Activated CD4-positive, alpha-beta T cell treated with anti-CD3 and anti-CD28 coated beads, Interleukin-2, amount 10 ng/mL, durations not matched to agents 7 days and 5 days (primary cell): ENCODE data around the gene NNMT. TPM values are rescaled to one million over a fixed set of nuclear protein-coding genes. Genes with fewer than 3 reads are reported as not detected.

Experiments
- CTCF ChIA-PET: fragments of 350-600 bp; sonication (Branson Sonifier 250); formaldehyde crosslinking; loops from one replicate; lab custom pipeline; 2021; ENCODE audit warnings: antibody characterized with exemption; lab: Charles Lee
- POLR2A ChIA-PET: fragments of 350-600 bp; sonication (Branson Sonifier 250); formaldehyde crosslinking; loops from one replicate; lab custom pipeline; 2021; ENCODE audit warnings: antibody characterized with exemption; lab: Charles Lee
- DNase-seq: peaks from one replicate; pipeline ENCODE4 v3.0.0-alpha.2; 2020
- H3K27ac Mint-ChIP-seq: one replicate; pipeline ENCODE4 v1.8.0; 2021; ENCODE audit warnings: mild to moderate bottlenecking, moderate library complexity, mixed read lengths
- H3K27me3 Mint-ChIP-seq: one replicate; pipeline ENCODE4 v1.8.0; 2021; ENCODE audit warnings: mixed read lengths
- H3K36me3 Mint-ChIP-seq: one replicate; pipeline ENCODE4 v1.8.0; 2021; ENCODE audit warnings: low read depth, mixed read lengths
- H3K4me1 Mint-ChIP-seq: one replicate; pipeline ENCODE4 v1.8.0; 2021; ENCODE audit warnings: mixed read lengths
- H3K4me3 Mint-ChIP-seq: one replicate; pipeline ENCODE4 v1.8.0; 2021; ENCODE audit warnings: mild to moderate bottlenecking, moderate library complexity, mixed read lengths
- H3K9me3 Mint-ChIP-seq: one replicate; pipeline ENCODE4 v1.8.0; 2021; ENCODE audit warnings: mixed read lengths
- total RNA-seq, 2 experiments: library from RNA; stranded (reverse); gene quantifications; one replicate each; pipeline ENCODE4 v1.2.3, GENCODE V29; 2021

NNMT gene
- total RNA-seq, 2 experiments from 2014 or later = not detected

- Mint-ChIP-seq H3K27me3 (peaks cover 29% of the 10 kb centered on the region), H3K9me3 (no peaks in the 10 kb centered on the region), H3K4me3 (no peak overlapping the region), H3K36me3 (no peaks in the 10 kb centered on the region), H3K4me1 (peaks cover 6% of the 10 kb centered on the region), H3K27ac (no peak overlapping the region)
- DNase-seq = no peak
- ChIA-PET CTCF (no interaction called here), POLR2A (no interaction called here)
Observed at GRCh38 chr11:114307524-114308203, 11.5 kb downstream of the NNMT start.

DNA sequence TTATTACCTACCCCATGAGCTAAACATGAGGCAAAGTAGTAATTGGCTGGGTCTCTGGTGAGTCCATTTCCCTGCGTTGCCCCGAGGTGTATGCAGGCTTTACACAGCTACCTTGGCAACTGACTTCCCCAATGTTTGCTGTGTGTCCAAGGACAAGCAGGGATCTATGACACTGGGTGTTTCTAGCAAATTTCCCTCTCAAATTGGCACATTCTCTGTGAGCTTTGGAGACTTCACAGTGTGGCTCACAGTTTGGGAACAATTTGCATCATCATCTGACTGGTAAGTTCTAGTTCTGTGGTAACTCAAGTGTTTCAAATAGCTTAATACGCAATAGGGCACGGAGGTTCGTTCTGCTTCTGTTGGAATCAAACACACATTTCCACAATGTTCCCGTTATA is 12.5 kb downstream of the NNMT start:
- Mint-ChIP-seq H3K9me3 (no peaks in the 10 kb centered on the region), H3K27me3 (peaks cover 29% of the 10 kb centered on the region), H3K27ac (no peak overlapping the region), H3K4me1 (peaks cover 6% of the 10 kb centered on the region), H3K36me3 (no peaks in the 10 kb centered on the region), H3K4me3 (no peak overlapping the region)
- CTCF ChIA-PET = interaction anchor here (0.8 kb wide), 1 partner anchor 116 kb away, joined by 3 read pairs; no protein-coding TSS in a partner anchor
- DNase-seq = no peak
- POLR2A ChIA-PET = no interaction called here

DNA sequence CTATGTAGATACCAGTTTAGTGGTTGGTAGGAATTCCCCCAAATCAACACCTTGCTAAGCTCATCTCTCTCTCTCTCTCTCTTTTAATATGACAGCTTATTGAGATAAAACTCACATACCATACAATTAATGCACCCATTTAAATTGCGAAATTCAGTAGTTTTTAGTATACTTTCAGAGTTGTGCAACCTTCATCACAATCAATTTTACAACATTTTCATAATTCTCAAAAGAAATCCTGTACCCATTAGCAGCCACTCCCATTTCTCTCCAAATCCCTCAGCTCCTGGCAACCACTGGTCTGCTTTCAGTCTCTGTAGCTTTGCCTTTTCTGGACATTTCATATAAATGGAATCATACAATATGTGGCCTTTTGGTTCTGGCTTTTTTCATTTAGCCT is 13.3 kb downstream of the NNMT start:
- no peak for DNase-seq
- peaks cover 27% of the 10 kb centered on the region for H3K27me3 Mint-ChIP-seq
- ChIA-PET CTCF (no interaction called here), POLR2A (no interaction called here)
- no peak overlapping the region for H3K27ac Mint-ChIP-seq
- no peaks in the 10 kb centered on the region for H3K9me3 Mint-ChIP-seq
- H3K36me3 Mint-ChIP-seq = no peaks in the 10 kb centered on the region
- H3K4me1 Mint-ChIP-seq = peaks cover 6% of the 10 kb centered on the region
- H3K4me3 Mint-ChIP-seq = no peak overlapping the region

GRCh38 chr11:114310095-114310494 is 13.9 kb downstream of the NNMT start:
- POLR2A ChIA-PET = no interaction called here

DNA sequence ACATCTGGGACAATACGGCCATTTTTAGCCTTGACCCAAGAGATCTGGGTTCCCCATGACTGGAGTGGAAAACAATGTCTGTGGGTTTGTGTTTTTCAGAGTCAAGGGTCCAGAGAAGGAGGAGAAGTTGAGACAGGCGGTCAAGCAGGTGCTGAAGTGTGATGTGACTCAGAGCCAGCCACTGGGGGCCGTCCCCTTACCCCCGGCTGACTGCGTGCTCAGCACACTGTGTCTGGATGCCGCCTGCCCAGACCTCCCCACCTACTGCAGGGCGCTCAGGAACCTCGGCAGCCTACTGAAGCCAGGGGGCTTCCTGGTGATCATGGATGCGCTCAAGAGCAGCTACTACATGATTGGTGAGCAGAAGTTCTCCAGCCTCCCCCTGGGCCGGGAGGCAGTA is 15.7 kb downstream of the NNMT start:
- Mint-ChIP-seq H3K36me3 (no peaks in the 10 kb centered on the region), H3K9me3 (no peaks in the 10 kb centered on the region), H3K4me3 (no peak overlapping the region), H3K27me3 (peaks cover 20% of the 10 kb centered on the region), H3K27ac (no peak overlapping the region), H3K4me1 (peaks cover 16% of the 10 kb centered on the region)
- POLR2A ChIA-PET = no interaction called here
- CTCF ChIA-PET = no interaction called here
- DNase-seq = no peak

More at GRCh38 chr11:114310095-114310494, 13.9 kb downstream of the NNMT start:
- no peaks in the 10 kb centered on the region for H3K36me3 Mint-ChIP-seq
- H3K27me3 Mint-ChIP-seq = peaks cover 27% of the 10 kb centered on the region
- no peak for DNase-seq
- no peak overlapping the region for H3K27ac Mint-ChIP-seq
- H3K4me3 Mint-ChIP-seq = no peak overlapping the region
- H3K4me1 Mint-ChIP-seq = peaks cover 6% of the 10 kb centered on the region
- H3K9me3 Mint-ChIP-seq = no peaks in the 10 kb centered on the region
- CTCF ChIA-PET = no interaction called here

GRCh38 chr11:114314096-114314495 is 17.9 kb downstream of the NNMT start:
- CTCF ChIA-PET = no interaction called here
- H3K4me1 Mint-ChIP-seq = peaks cover 23% of the 10 kb centered on the region
- no peak overlapping the region for H3K27ac Mint-ChIP-seq

DNA sequence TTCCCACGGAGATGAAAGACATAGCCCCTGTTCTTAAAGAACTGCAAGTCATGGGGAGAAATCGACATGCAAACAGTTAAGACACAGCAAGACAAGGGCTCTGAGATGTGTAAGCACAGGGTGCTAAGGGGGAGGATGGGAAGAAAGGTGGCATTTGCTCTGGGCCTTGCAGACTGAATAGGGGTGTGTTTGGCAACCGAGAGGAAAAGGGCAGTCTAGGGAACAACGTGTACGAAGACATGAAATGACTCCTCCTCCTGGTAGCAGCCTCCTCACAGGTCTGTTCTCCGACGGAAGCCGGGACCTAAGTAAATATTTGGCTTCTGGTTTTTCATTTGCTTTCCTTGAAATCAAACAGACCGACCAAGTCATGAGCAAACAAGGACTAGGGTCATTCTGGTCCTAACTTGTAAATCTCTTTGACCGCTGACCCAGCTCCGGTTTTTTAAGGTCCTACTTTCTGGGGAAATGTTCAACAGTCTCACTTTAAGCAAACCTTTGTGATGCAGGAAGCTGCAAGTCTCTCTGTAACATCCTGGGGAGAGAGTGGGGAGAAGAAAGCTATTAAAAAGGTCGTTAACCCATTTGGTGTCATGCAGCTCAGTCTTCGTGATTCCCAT is 19.7 kb downstream of the NNMT start:
- H3K9me3 Mint-ChIP-seq = no peaks in the 10 kb centered on the region
- H3K36me3 Mint-ChIP-seq = no peaks in the 10 kb centered on the region
- peaks cover 36% of the 10 kb centered on the region for H3K4me1 Mint-ChIP-seq
- H3K27me3 Mint-ChIP-seq = peaks cover 10% of the 10 kb centered on the region
- ChIA-PET POLR2A (no interaction called here), CTCF (no interaction called here)
- DNase-seq = no peak
- peak overlapping the region; percentile 70 for H3K27ac Mint-ChIP-seq
- H3K4me3 Mint-ChIP-seq = peak overlapping the region; percentile 37

More at GRCh38 chr11:114314096-114314495, 17.9 kb downstream of the NNMT start:
- no peak overlapping the region for H3K4me3 Mint-ChIP-seq
- no peaks in the 10 kb centered on the region for H3K36me3 Mint-ChIP-seq
- H3K27me3 Mint-ChIP-seq = peaks cover 7% of the 10 kb centered on the region
- no peak for DNase-seq
- no peaks in the 10 kb centered on the region for H3K9me3 Mint-ChIP-seq
- POLR2A ChIA-PET = no interaction called here

DNA sequence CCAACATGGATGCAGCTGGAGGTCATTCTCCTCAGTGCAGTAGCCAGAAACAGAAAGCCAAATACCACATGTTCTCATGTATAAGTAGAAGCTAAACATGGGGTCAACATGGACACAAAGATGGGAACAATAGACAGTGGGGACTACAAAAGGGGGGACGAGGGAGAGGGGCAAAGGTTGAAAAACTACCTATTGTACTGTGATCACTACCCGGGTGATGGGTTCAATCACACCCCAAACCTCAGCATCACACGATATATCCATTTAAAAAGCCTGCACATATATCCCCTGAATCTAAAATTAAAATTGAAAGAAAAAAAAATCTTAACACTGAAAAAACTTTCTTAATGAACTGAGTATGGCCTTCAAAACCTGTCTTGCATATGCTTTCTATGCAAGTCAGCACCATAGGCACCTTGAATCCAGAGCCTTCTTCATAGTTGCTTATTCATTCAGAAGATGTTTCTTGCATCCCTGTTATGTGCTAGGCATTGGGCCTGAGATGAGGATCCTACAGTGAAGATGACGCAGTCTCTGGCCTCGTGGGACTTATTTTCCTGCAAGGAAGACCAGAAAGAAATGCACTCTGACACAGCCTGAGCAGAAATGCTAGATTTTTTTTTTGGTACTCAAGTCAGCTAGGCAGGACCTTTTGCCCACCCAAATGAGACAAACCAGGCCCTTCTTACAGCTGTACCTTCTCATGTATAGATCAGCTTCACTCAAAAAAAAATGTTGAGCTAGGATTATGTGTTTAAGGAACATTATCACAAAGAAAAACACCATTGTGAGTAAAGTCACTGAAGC is 21.0 kb downstream of the NNMT start:
- DNase-seq = no peak
- H3K9me3 Mint-ChIP-seq = no peaks in the 10 kb centered on the region
- peaks cover 36% of the 10 kb centered on the region for H3K4me1 Mint-ChIP-seq
- peak overlapping the region; percentile 11 for H3K27ac Mint-ChIP-seq
- H3K4me3 Mint-ChIP-seq = no peak overlapping the region
- POLR2A ChIA-PET = no interaction called here
- no peaks in the 10 kb centered on the region for H3K36me3 Mint-ChIP-seq
- CTCF ChIA-PET = interaction anchor here (1.3 kb wide), 1 partner anchor 81 kb away, joined by 4 read pairs; no protein-coding TSS in a partner anchor
- peaks cover 13% of the 10 kb centered on the region for H3K27me3 Mint-ChIP-seq

DNA sequence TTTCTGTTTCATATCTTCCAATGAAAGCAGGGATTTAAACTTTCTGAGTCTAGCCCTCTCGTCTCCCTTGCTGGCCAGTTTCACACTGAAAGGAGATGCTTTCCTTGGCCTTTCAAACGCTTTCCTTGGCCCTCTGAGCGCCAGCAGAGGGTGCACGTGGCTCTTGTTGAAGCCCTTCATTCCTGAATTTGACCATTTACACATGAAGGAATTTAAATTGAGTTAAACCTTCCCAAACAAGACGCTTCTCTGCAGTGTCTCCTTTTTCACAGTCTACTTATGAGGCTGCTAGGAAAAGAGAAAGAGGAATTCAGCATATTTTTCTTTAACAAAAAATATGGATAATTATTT is 21.6 kb downstream of the NNMT start:
- peaks cover 36% of the 10 kb centered on the region for H3K4me1 Mint-ChIP-seq
- H3K4me3 Mint-ChIP-seq = no peak overlapping the region
- peak overlapping the region; percentile 11 for H3K27ac Mint-ChIP-seq
- DNase-seq = no peak
- ChIA-PET CTCF (interaction anchor here (1.3 kb wide), 1 partner anchor 81 kb away, joined by 4 read pairs; no protein-coding TSS in a partner anchor), POLR2A (no interaction called here)
- peaks cover 13% of the 10 kb centered on the region for H3K27me3 Mint-ChIP-seq
- H3K36me3 Mint-ChIP-seq = no peaks in the 10 kb centered on the region
- H3K9me3 Mint-ChIP-seq = no peaks in the 10 kb centered on the region

- POLR2A ChIA-PET = no interaction called here
- H3K4me3 Mint-ChIP-seq = no peak overlapping the region
Observed at GRCh38 chr11:114318361-114318760, 22.2 kb downstream of the NNMT start.

DNA sequence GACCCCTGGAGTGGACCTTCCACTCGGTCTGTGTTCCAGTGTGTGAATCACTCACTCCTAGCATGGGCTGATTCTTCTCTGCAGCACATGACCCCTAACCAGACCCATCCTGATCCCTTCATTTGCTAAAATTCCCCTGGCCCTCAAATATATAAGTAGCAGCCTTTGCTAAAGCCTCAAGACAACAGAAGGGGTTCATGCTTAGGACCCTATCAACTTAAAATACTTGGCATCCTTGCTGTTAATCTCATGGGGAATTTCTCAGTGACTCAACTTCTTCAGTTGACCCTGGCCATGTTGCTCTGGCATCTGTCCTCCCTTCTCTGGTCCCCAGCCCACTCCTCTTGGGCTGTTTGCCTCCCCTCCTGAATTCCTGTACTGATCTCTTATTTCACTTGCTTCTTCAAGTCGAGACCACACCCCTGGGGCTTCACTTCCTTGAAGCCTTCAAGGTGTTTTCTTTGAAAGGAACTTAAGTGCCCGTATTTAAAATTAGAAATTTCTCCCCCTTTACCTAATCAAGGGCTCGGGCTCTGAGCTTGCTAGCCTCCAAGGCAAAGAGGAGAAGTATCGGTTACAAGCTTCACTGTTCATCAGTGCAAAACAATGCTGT is 23.6 kb downstream of the NNMT start:
- POLR2A ChIA-PET = no interaction called here
- no peak overlapping the region for H3K4me3 Mint-ChIP-seq
- peaks cover 36% of the 10 kb centered on the region for H3K4me1 Mint-ChIP-seq
- H3K9me3 Mint-ChIP-seq = peaks cover 2% of the 10 kb centered on the region
- peak overlapping the region; percentile 72 for H3K27ac Mint-ChIP-seq
- no peaks in the 10 kb centered on the region for H3K36me3 Mint-ChIP-seq
- peaks cover 13% of the 10 kb centered on the region for H3K27me3 Mint-ChIP-seq
- DNase-seq = no peak
- CTCF ChIA-PET = no interaction called here

More at GRCh38 chr11:114318361-114318760, 22.2 kb downstream of the NNMT start:
- CTCF ChIA-PET = no interaction called here
- Mint-ChIP-seq H3K27ac (peak overlapping the region; percentile 20), H3K36me3 (no peaks in the 10 kb centered on the region), H3K9me3 (no peaks in the 10 kb centered on the region), H3K4me1 (peaks cover 36% of the 10 kb centered on the region), H3K27me3 (peaks cover 13% of the 10 kb centered on the region)
- DNase-seq = no peak

DNA sequence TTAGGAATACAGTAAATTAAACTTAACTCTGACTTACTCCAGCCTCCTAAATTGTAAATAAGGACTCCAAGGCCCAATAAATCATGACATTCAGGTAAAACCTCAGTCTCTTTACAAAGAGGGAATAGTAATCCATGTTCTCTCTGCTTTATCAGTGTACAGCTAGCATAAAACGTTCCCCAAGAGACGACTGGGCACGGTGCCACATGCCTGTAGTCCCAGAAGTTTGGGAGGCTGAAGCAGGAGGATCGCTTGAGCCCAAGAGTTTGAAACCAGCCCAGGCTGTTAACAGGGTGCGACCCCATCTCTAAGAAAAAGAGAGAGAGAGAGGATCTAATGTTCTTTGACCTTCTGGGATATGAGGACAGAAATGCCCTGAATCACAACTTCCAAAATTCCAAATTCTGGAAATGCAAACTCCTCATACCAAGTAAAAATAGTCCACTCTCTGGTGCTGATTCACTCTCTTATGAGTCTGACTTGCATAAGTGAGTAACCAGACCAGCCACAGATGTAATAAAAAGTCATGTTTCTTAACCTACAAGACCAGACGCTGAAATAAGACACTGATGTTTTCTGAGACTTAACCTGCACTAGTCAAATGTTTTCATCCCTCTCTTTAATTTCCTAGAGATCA is 25.5 kb downstream of the NNMT start:
- H3K36me3 Mint-ChIP-seq = no peaks in the 10 kb centered on the region
- H3K9me3 Mint-ChIP-seq = peaks cover 2% of the 10 kb centered on the region
- H3K27ac Mint-ChIP-seq = peak overlapping the region; percentile 26
- peaks cover 13% of the 10 kb centered on the region for H3K27me3 Mint-ChIP-seq
- POLR2A ChIA-PET = no interaction called here
- CTCF ChIA-PET = no interaction called here
- peaks cover 27% of the 10 kb centered on the region for H3K4me1 Mint-ChIP-seq
- DNase-seq = no peak
- H3K4me3 Mint-ChIP-seq = no peak overlapping the region
